GM18907 (cell line): ENCODE measurements around the gene SUDS3.
"Not testable (repeated sequence)": the region's sequence is repeated elsewhere in the genome, so short reads cannot be mapped to it uniquely, and the experiment has no call there.

ENCODE experiments used
- ATAC-seq: cut with Tn5 transposase; IDR thresholded peaks from one replicate; pipeline ENCODE4 v1.9.1; 2021; ENCODE audit warnings: mild to moderate bottlenecking, moderate library complexity; ENCODE audit not compliant: unreplicated experiment

The SUDS3 gene

DNA sequence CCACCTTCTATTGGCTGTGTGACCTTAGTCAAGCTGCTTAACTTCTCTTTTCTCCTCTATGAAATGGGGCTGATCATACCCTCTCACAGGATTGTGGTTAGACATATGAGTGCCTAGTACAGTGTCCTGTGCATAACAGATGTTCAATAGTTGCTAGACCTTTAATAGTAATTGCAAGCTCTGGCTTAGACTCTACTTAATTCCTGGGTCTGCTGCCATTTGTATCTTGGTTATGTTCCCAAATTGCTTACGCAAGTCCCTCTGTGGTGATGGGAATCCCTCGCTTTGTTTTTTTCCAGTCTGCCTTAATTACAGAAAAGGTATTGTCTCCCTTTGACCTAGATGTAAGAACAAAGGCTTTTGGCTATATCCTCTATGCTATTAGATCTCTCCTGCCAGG is 15.1 kb downstream of the SUDS3 start:
- no peak for ATAC-seq

DNA sequence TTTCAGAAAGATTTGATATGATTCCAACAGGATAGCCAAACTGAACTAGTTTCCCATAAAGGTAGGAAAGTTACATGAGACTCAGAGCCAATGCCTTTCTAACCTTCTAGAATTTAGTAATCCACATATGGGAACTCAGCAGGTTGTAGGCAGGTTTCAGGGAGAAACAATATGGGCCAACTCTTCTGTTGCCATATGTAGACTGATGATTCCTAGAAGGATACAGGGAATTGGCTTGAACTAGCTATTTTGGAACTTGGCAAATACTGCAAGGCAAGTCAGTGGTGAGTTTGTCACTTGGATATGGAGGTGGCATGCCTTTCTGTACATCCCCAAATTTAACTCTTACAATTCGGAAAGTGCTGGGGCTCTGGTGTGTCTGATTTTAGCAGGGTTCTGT is 15.5 kb downstream of the SUDS3 start:
- no peak for ATAC-seq

DNA sequence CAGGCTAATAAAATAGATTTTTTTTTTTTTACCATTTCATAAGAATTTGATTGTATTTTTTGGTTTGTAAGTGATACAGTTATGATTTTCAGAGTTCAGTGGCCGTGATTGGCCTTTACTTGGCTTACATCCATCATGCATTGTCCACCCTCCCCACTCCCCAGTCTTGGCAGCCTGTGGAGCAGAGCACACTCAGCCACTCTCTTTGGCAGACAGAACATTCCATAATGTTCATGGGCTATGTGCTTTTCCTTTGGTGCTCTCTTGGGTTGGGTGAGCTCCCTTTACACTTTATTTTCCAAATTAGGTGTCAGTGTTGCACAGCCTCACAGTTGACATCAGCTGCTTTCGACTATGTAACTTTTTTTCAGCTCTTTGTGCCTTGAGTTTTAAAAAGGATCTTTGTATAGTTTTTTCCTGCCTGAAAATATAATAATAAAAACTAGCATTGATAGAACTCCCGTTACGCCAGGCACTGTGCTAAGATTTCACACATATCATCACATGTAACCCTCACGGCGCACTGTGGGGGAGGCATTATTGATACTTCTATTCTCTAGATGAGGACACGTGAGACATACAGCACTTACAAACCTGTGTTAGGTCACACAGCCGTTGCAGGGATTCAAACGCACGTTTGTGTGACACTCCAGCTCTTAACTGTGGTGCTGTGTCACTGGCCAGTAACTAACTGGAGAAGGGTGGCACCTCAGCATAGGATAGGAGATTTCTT is 21.5 kb downstream of the SUDS3 start:
- no peak for ATAC-seq

DNA sequence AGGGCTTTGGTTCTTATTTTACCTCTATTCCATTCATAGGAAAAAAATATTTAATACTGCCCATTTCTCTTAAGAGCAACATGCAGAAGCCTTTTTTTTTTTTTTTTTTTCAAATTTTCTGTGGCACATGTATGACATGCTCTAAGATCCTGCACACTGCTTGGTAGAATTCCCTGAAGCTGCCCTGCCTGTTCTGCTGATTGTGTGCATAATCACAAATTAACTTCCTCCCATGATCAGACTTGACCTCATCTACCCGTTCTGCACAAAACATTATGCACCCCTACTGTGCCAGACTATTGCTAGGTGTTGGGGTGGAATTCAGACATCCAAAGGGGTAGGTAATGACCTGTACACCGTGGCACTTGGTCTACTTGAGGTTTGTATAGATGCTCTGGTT is 22.2 kb downstream of the SUDS3 start:
- no peak for ATAC-seq

DNA sequence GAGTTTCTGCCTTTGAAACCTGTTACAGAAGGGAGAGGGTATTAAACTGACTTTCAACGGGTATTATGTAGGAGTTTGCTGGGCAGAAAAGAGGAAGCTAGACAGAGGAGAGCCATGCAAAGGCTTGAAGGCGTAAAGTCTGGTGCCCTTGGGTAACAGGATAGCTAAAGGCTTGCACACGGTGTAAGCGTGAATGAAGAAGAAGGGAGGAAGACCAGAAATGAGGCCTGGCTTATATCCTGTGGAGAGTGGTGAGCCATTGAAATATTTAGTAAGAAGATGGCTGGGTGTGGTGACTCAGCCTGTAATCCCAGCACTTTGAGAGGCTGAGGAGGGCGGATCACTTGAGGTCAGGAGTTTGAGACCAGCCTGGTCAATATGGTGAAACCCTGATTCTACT is 22.6 kb downstream of the SUDS3 start:
- ATAC-seq = no peak

DNA sequence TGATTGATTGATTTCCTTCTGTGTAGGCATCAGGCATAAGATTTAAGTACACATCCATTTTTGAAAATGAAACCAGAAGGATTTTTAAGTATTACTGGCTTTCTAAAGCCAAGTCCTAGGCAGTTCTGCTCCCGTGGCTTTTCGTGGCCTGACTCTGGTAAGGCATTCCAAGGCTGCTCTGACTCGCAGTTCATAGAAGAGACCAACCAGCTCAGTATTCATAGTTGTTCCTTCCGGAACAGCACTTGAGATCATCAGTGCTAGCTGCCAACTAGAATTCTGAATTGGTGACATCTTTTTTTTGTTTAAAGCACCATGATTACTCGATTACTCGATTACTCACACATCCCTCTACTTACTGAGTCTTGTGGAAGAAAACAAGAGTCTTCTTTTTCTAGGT is 25.9 kb downstream of the SUDS3 start:
- no peak for ATAC-seq

DNA sequence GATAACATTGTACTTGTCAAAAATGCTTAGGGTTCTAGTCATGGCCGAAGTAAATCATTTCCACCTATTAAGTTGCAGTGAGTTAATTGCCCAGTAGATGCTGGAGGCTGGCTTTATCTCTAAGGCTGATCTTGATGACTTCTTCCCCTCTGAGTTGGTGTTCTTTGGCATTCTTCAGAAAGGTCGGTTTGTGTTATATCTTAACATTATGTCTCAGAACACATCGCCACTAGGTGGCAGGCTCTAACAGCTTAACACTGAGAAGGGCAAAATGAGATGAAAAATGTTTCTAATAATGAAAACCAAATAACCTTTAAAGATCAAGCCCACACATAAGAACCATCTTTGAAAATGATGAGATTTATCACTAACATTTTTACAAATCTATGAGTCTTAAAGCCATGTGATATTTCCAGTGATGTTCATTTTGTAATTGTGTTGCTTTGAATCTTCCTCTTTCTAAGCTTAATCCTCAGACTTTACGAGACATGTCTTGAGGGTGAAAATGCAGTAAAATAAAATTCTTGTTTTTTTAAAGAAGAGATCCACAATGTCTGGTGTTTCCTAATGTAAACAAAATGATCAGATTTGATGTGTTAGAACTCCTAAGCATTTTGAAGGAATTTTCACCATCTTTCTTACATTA is 28.6 kb downstream of the SUDS3 start:
- no peak for ATAC-seq

DNA sequence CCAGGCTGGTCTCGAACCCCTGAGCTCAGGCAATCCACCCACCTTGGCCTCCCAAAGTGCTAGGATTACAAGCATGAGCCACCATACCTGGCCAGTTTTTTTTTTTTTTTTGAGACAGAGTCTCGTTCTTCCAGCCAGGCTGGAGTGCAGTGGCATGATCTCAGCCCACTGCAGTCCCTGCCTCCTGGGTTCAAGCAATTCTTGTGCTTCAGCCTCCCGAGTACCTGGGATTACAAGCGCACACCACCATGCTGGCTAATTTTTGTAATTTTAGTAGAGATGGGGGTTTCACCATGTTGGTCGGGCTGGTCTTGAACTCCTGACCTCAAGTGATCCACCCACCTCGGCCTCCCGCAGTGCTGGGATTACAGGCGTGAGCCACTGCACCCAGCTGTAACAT is 31.9 kb downstream of the SUDS3 start:
- not testable (repeated sequence) for ATAC-seq

DNA sequence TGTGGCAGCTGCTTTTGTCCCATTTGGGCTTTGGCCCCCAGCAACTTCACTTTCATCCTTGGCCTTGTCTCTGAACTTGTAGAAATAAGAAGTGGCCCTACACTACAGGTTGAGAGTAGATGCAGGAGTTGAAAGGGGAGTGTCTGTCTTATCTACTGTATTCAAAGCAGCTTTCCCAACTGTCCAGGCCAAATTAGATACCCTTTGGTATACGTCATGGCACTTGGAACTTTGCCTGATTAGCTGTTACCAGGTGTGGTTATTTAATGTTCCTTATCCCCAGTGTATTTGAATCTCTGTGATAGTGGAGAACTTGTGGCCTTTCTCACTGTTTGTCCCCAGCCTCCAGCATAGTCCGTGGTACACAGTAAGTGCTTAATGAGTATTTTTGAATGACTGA is 33.5 kb downstream of the SUDS3 start:
- ATAC-seq = no peak

DNA sequence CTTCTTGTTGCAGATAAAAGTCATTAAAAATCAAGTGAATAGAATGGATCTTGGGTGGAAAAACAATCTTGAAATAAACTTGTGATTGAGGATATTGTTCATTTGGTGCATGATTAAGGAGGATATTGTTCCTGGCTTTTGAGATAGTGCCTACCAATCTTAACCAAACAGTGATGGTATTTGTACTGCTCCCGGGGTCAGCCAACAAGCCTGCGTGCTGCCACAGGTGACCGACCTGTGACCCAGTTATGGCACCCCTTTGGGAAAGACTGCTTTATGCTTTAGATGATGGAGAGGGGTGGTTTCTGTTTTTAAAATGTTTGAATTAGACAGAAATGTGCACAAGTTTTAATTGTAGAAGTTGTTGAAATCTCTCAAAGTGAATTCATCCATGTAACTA is 41.6 kb downstream of the SUDS3 start:
- no peak for ATAC-seq

DNA sequence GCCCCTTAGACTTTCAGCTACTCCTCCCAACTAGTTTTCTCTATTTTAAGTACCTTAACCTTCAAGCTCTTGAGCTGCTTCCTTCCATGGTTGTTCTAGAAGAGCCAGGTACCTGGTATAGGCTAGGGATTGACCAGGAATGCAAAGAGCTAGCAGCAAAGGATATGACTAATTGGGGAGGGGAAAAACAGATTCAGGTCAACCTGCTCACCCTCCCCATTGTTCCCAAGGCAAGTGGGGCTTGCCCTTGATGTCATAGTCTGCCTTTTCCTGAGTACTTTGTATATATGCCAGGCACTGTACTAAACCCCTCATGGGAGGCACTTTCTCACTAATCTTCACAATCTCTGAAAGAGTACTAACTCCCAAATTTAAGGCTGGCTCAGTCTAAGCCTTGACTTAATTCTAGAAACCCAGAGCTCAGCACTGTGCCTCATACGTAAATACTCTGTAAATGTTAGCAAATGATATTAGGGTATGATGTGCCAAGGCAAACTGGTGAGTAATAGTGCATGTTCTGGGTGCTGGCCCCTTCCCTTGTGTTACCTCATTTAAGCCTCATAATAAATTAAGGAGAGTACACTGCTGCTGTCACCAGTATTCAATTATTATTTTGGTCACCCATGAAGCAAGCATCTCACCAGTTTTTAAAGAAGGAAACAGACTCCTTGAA is 42.2 kb downstream of the SUDS3 start:
- ATAC-seq = no peak

DNA sequence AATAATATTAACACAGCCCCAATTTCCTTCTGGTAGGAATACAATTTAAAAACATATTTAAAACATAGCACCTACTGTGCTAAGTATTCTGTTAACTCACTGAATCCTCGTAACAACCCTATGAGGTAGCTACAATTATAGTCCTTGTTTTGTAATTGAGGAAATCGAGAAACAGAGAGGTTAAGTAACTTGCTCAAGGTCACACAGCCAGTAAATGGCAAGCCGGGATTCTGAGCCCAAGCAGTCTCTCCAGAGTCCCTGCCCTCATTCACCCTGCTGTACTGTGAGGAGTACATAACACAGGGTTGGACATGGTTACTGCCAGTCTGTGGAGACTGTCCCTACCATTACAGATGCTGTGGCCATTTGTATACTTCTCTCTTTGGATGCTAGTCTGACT is 44.3 kb downstream of the SUDS3 start:
- ATAC-seq = no peak

DNA sequence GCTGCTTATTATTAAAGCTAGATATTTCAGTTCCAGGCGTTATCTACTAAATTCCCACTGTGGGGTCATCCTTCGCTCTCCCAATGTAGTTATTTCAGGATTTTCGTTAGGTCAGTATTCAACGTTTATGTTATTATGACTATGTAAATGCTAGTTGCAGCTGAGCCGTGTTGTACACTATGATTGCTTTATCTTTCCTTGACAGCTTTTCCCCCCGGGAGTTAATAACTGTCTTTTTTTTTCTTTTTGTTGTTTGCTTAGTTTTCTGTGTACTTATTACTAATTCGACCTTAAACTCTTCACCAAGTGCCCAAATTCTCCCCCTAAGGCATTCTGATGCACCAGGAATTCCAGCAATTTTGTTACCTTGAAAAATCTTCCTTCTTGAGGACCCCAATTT is 48.5 kb downstream of the SUDS3 start:
- no peak for ATAC-seq

DNA sequence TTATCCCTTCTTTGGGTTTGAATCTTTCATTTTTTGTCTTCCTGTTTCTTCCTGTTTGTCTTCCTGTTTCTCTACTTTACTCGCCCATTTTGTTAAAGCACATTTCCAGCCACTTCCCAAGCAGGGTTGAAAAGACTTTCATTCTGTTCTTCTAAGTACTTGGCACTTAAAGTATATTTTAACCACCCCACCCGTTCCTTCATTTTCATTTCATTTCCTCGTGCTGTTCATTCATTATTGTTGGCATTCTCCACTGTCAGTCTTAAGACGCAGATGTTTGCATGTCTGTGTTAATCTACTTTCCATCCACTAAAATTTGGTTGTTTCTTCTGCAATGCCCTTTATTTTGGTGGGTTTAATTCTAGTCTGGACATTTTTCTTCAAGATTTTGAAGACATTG is 49.0 kb downstream of the SUDS3 start:
- ATAC-seq = no peak

DNA sequence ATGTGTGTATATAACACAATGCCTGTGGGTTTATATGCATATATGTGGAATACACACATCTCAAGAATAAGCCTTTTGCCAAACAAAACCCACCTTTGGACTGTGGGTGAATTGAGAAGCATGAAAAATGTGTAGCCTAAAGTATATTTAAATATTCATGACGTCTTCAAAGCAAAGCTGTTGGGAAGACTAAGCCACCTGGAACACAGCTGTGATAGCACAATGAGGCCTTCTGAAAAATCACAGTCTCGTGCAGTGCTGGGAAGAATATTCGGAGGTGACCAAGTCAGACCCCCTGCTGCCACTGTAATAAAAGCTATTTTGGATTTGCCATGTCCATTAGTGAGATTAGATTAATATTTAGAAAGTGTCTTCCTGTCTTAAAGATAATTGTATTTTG is 51.5 kb downstream of the SUDS3 start:
- no peak for ATAC-seq

DNA sequence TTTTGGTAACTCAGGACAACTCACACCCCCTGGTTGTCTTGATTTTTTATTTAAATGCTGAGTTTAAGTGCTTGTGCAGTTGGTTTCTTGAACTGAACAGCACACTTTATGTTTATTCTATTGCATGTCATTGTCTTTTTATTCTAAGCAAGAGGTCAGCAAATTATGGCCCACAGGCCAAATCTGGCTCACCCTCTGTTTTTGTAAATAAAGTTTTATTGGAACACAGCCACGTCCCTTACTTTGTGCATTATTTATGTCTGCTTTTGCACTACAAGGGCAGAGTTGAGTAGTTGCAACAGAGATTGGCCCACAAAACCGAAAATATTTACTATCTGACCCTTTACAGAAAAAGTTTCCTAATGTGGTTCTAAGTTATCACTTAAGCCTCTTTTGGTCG is 52.3 kb downstream of the SUDS3 start:
- no peak for ATAC-seq

DNA sequence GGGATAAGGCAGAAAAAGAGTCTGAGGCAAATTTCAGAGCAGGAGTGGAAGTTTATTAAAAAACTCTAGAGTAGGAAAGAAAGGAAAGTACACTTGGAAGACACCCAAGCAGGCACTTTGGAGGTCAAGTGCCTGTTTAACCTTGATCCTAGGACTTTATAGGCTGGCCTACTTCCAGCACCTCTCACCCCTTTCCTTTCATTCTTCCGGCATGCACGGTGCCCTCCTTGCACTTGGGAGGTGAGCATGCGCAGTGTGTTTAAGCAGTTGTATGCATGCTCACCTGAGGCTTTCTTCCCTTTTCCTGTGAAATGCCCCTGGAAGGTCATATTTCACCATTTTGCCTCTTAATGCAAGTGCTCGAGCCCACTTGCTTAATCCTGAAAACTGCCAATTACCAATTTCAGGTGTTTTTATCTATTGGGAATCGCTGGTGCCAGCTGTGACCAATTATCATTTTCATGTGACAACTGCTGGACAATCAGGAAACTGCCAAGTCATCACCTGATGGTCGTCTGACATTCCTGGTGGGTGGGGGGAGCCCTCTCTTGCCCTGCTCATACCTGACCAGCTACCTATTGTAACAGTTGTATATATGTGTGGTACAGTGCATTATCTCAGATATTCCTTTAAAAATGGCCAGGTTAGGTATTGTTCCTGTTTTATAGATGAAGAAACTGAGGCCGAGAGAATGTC is 53.5 kb downstream of the SUDS3 start:
- no peak for ATAC-seq

DNA sequence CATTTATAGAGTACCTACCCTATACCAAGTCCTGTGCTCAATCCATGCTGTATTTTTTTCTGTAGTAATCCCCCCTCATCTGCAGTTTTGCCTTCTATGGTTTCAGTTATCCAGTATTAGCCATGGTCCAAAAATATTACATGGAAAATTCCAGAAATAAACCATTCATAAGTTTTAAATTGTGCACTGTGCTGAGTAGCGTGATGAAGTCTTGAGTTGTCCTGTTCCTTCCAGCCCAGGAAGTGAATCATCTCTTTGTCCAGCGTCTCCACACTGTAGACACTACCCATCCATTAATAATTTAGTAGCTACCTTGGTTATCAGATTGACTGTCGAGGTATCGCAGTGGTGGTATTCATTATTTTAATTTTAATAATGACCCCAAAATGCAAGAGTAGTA is 54.2 kb downstream of the SUDS3 start:
- no peak for ATAC-seq

DNA sequence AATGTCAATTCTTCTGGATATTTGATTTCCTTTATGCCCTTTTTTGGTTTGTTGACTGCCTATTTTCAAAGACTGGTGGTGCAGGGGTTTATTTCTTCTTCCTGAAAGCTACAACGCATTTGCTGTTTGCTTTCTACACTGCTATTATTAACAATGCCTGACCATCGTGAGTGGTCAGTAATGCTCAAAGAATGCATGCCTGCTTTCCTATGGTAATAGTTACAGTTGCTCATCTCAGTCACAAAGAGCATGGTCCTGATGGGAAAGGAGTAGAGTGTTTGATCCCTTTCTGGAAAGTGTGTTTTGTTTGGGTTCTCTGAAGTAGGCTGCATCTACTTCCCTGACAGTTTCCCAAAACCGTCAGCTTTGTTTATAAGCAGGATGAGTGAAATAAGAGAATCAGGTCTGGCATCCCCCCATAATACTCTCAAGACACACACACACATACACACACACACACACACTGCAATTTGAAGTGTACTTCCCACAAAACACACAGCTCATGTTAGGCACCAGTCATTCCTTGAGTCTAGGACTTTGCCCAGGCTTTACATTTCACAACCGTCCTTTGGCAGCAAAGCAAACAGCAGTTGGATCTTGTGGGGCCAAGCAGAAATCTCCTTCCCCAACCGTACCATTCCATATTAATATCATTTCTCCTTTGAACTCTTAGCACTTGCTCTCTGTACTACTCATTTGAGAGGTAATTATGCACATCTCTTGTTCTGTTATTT is 56.6 kb downstream of the SUDS3 start:
- no peak for ATAC-seq

DNA sequence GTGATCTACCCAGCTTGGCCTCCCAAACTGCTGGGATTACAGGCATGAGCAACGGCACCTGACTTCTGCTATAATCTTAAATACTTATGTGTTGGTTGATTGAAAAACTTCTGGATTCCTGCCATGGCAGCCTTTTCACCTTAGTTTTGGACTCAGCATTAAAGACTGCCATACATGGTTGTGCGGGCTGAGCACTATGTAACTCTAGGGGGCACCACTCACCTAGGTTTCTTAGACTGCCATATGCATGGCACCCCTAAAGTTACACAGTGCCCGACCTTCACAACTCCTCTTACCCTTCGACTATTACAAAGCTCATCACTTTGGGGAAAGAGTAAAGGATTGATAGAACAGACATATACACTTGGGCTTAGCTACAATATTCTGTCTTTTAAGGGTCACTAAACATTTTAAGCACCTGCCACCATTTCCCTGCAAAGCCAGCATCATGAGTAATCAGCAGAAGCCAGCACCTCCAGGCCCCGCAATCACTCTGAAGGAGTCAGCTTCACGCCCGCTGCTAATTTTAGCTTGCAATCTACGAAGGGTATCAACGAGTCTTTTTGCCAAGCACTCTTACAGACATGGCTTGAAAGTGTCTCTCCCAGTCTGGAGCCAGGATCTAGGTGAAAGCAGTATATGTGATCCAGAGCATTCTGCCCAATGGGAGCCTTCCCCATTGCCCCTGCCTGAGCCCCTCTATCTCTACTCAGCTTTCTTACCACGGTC is 59.8 kb downstream of the SUDS3 start:
- no peak for ATAC-seq
